Vagina (tissue), 2 donors: ENCODE measurements around the gene JADE1.

ENCODE experiments used
- CTCF ChIP-seq, 3 experiments: fragments of 450-650 bp in 2 of 3; fragments of 200-600 bp in 1 of 3; sonication (generic) in 1 of 3; IDR thresholded peaks; one replicate each; pipeline ENCODE4 v1.5.1; 2017 to 2019; ENCODE audit warnings: antibody characterized with exemption in 3 of 3, mild to moderate bottlenecking in 2 of 3, moderate library complexity in 2 of 3
- POLR2A ChIP-seq, 2 donors: fragments of 450-650 bp; IDR thresholded peaks; one replicate each; pipeline ENCODE4 v1.6.1; 2017; ENCODE audit warnings: antibody characterized with exemption in 2 of 2, mild to moderate bottlenecking in 2 of 2, moderate library complexity in 2 of 2

GRCh38 chr4:128853741-128854140 lies 44.2 kb downstream of the JADE1 start:
- TF ChIP-seq CTCF (IDR thresholded peaks at IDR 0.05) = no peak
- TF ChIP-seq POLR2A (IDR thresholded peaks at IDR 0.05) = no peak
